Fibroblast of lung (primary cell): ENCODE data around the gene GNG7.
"Not testable (repeated sequence)": the region's sequence is repeated elsewhere in the genome, so short reads cannot be mapped to it uniquely, and the experiment has no call there.

Experiments
- EZH2 ChIP-seq: IDR thresholded peaks from 2 replicates; pipeline ENCODE4 v1.5.1; 2012; ENCODE audit warnings: low read length, control low read depth, mild to moderate bottlenecking; ENCODE audit errors: missing control alignments
- TF ChIP-seq, protein P1 (sequence below), 2 donors: IDR thresholded peaks in 1 of 2; conservative IDR thresholded peaks in 1 of 2; 1 replicate in 1 of 2; 2 replicates in 1 of 2; pipeline ENCODE4 v1.5.1; 2011 to 2012; ENCODE audit warnings: low read length in 2 of 2, control low read depth in 1 of 2, inconsistent platforms in 1 of 2, low read depth in 1 of 2, mild to moderate bottlenecking in 1 of 2

DNA sequence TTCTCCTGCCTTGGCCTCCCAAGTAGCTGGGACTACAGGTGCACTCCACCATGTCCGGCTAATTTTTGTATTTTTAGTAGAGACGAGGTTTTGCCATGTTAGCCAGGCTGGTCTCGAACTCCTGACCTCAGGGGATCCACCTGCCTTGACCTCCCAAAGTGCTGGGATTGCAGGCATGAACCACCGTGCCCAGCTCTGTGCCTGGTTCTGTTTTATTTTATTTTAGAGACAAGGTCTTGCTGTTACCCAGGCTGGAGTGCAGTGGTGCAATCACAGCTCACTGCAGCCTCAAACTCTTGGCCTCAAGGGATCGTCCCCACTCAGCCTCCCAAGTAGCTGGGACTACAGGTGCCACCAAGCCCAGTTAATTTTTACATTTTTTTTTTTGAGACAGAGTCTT lies 122.1 kb downstream of the GNG7 start:
- TF ChIP-seq, protein P1, sequence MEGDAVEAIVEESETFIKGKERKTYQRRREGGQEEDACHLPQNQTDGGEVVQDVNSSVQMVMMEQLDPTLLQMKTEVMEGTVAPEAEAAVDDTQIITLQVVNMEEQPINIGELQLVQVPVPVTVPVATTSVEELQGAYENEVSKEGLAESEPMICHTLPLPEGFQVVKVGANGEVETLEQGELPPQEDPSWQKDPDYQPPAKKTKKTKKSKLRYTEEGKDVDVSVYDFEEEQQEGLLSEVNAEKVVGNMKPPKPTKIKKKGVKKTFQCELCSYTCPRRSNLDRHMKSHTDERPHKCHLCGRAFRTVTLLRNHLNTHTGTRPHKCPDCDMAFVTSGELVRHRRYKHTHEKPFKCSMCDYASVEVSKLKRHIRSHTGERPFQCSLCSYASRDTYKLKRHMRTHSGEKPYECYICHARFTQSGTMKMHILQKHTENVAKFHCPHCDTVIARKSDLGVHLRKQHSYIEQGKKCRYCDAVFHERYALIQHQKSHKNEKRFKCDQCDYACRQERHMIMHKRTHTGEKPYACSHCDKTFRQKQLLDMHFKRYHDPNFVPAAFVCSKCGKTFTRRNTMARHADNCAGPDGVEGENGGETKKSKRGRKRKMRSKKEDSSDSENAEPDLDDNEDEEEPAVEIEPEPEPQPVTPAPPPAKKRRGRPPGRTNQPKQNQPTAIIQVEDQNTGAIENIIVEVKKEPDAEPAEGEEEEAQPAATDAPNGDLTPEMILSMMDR (conservative IDR thresholded peaks at IDR 0.05 in 1 of 2, IDR thresholded peaks at IDR 0.05 in 1 of 2; ENCODE audit: low read depth in 1 of 2, low read length in 2 of 2): not testable (repeated sequence)
- not testable (repeated sequence) for TF ChIP-seq EZH2
